GM18858 (cell line): Measurements from ENCODE around the gene RNF135.
"Not testable (repeated sequence)": the region's sequence is repeated elsewhere in the genome, so short reads cannot be mapped to it uniquely, and the experiment has no call there.

ENCODE experiments used
- ATAC-seq: cut with Tn5 transposase; IDR thresholded peaks from one replicate; pipeline ENCODE4 v1.9.1; 2021; ENCODE audit not compliant: unreplicated experiment

Gene RNF135

GRCh38 chr17:30954046-30954830 lies 16.6 kb upstream of the RNF135 start:
- no peak for ATAC-seq

- no peak for ATAC-seq
These were observed 14.0 kb upstream of the RNF135 start for GRCh38 chr17:30956764-30957374.

GRCh38 chr17:30957741-30958140 lies 13.1 kb upstream of the RNF135 start:
- ATAC-seq = no peak

GRCh38 chr17:30958187-30958586 lies 12.7 kb upstream of the RNF135 start:
- no peak for ATAC-seq

- no peak for ATAC-seq
These were observed 9.3 kb upstream of the RNF135 start for GRCh38 chr17:30961209-30962188.

GRCh38 chr17:30964312-30964711 lies 6.5 kb upstream of the RNF135 start:
- not testable (repeated sequence) for ATAC-seq

GRCh38 chr17:30964876-30965275 lies 6.0 kb upstream of the RNF135 start:
- no peak for ATAC-seq

- ATAC-seq = no peak
These were observed 5.2 kb upstream of the RNF135 start for GRCh38 chr17:30965686-30966085.

GRCh38 chr17:30967911-30968310 lies 2.9 kb upstream of the RNF135 start:
- ATAC-seq = not testable (repeated sequence)

GRCh38 chr17:30969989-30970830 lies 629 bp upstream of the RNF135 start:
- no peak for ATAC-seq

GRCh38 chr17:30975042-30975820 lies 4.4 kb downstream of the RNF135 start:
- no peak for ATAC-seq

- not testable (repeated sequence) for ATAC-seq
These were observed 9.1 kb downstream of the RNF135 start for GRCh38 chr17:30979919-30980318.

GRCh38 chr17:30981531-30982519 lies 11.0 kb downstream of the RNF135 start:
- ATAC-seq = no peak

- ATAC-seq = no peak
These were observed 12.0 kb downstream of the RNF135 start for GRCh38 chr17:30982855-30983254.

- ATAC-seq = no peak
These were observed 19.6 kb downstream of the RNF135 start for GRCh38 chr17:30990458-30990857.

- no peak for ATAC-seq
These were observed 21.7 kb downstream of the RNF135 start for GRCh38 chr17:30992551-30992950.

GRCh38 chr17:30995347-30995746 lies 24.5 kb downstream of the RNF135 start:
- no peak for ATAC-seq

GRCh38 chr17:30996486-30996885 lies 25.6 kb downstream of the RNF135 start:
- ATAC-seq = no peak

- ATAC-seq = no peak
These were observed 26.4 kb downstream of the RNF135 start for GRCh38 chr17:30997270-30997669.
